ENCODE measurements around the gene RASSF5. TPM values are rescaled to one million over a fixed set of nuclear protein-coding genes. Genes with fewer than 3 reads are reported as not detected.

RASSF5 gene
- total and polyA plus RNA-seq, 9 of the 15 experiments (the other 6 are each of a cell fraction or from before 2014, with no cell fraction given), result 6.1 to 41.0 (median 25.2) TPM

DNA sequence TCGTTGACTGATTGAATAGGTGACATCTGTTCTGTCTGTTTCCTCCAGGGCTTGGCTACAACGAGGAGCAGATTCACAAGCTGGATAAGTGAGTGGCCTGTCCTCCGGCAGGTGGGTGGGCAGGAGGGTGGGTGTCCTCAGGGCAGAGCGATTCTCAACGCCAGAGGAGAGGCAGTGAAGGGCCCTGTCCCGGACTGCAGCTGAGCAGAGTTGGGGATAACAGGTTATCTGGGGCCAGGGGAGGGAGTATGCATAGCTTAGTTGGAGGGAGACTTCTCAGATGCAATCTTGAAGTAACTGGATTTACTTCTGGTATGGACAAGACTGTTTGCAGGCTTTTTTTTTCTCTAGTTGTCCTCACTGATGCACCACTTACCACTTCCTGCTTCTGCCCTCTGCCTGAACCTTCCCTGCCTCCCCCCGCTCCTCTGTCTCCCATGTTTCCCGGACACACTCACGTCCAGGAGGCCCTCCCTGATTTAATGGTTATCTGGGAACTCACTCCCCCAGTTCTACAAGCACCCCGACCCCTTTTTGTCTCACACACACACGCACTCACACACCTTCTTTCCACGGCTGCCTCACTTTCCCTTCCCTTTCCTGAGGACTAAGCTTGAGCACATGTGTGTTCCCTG lies 16.4 kb upstream of the RASSF5 start:
- intact Hi-C loops (cut with micrococcal nuclease) (loop anchor here (1.0 to 10.0 kb wide), 7 partner anchors 54 to 484 kb away; partner anchors contain the start of gene FCAMR), in situ Hi-C loops (cut with MboI) (no loop called here)
- no peaks in the 10 kb centered on the region for H3K27me3 ChIP-seq (ENCODE audit: control insufficient read depth in 2 of 2, insufficient read depth in 2 of 2, low read length in 2 of 2)
- no peaks in the 10 kb centered on the region for H3K9me1 ChIP-seq (ENCODE audit: control insufficient read depth, insufficient read depth, low read length)
- no peaks in the 10 kb centered on the region for H3K9me3 ChIP-seq (replicated peaks; ENCODE audit: control insufficient read depth, insufficient read depth, low read depth, low read length)
- WGBS (ENCODE audit: insufficient coverage, low coverage, missing lambda C conversion rate), result 11% methylated on average over 12 of the region's 12 CpGs
- H3K4me2 ChIP-seq (ENCODE audit: insufficient read depth, low read length), result peak overlapping the region; percentile 32; the same call in 1 of the 2 replicates
- H3K9ac ChIP-seq (ENCODE audit: insufficient read depth in 1 of 2, low read depth in 2 of 2, low read length in 2 of 2), result peak overlapping the region in 1 of 2 experiments; percentile 53; a peak in 1 of 4 replicates
- no peak overlapping the region for H3K4me3 ChIP-seq
- peaks cover 19 to 36% of the 10 kb centered on the region in 2 experiments for H3K4me1 ChIP-seq (replicated peaks in 1 of 2; ENCODE audit: control insufficient read depth in 2 of 2, insufficient read depth in 2 of 2, low read length in 2 of 2)
- POLR2A ChIA-PET, result interaction anchor here (0.7 to 3.2 kb wide), 11 partner anchors 8 to 197 kb away, joined by 3 to 20 read pairs (median 4); partner anchors contain the start of gene RASSF5
- peak overlapping the region; percentile 69 for H2AFZ ChIP-seq (ENCODE audit: low read depth, low read length)
- H4K20me1 ChIP-seq (replicated peaks; ENCODE audit: control insufficient read depth, insufficient read depth, low read length), result no peaks in the 10 kb centered on the region
- no peaks in the 10 kb centered on the region for H3K79me2 ChIP-seq (ENCODE audit: control insufficient read depth, insufficient read depth, low read length)
- FAIRE-seq, result peak; percentile 44
- no TSS peak for BruUV-seq (replicated peaks)
- H3K36me3 ChIP-seq (ENCODE audit: control insufficient read depth, insufficient read depth, low read length), result no peaks in the 10 kb centered on the region
- H3K27ac ChIP-seq (ENCODE audit: extremely low read depth, low read depth, low read length), result no peak overlapping the region
- CTCF ChIA-PET (ENCODE audit: low intra/inter-chr PET ratio), result interaction anchor here (0.7 to 4.6 kb wide), 5 partner anchors 54 to 422 kb away, joined by 3 to 97 read pairs (median 4); no protein-coding TSS in a partner anchor
- DNase-seq (ENCODE audit: extremely low read depth in 1 of 4, low spot score in 3 of 4), result peak in 2 of 4 experiments; percentile 35 to 44
- peak; percentile 48 for ATAC-seq
- peak; percentile 75 for TF ChIP-seq GABPA (tag; conservative IDR thresholded peaks at IDR 0.05; ENCODE audit: low read depth)
- TF ChIP-seq ARID1B (IDR thresholded peaks at IDR 0.05), result peak; percentile 19; the same call in 1 of the 2 replicates
- TF ChIP-seq, protein P1, sequence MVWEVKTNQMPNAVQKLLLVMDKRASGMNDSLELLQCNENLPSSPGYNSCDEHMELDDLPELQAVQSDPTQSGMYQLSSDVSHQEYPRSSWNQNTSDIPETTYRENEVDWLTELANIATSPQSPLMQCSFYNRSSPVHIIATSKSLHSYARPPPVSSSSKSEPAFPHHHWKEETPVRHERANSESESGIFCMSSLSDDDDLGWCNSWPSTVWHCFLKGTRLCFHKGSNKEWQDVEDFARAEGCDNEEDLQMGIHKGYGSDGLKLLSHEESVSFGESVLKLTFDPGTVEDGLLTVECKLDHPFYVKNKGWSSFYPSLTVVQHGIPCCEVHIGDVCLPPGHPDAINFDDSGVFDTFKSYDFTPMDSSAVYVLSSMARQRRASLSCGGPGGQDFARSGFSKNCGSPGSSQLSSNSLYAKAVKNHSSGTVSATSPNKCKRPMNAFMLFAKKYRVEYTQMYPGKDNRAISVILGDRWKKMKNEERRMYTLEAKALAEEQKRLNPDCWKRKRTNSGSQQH (CRISPR knock-in tag; IDR thresholded peaks at IDR 0.05), result peak; percentile 35; the same call in 1 of the 2 replicates
- 0 out of 2 replicates have a peak, but pooled peaks have one; percentile 7 for TF ChIP-seq SPI1 (IDR thresholded peaks at IDR 0.05; ENCODE audit: borderline replicate concordance, low read depth, low read length)
- TF ChIP-seq SRSF9 (IDR thresholded peaks at IDR 0.05; ENCODE audit: borderline replicate concordance, low read depth, low read length), result no peak
- TF ChIP-seq LCOR (CRISPR knock-in tag; IDR thresholded peaks at IDR 0.05), result 0 out of 2 replicates have a peak, but pooled peaks have one; percentile 1
- peak; percentile 34; the same call in 1 of the 2 replicates for TF ChIP-seq REST (IDR thresholded peaks at IDR 0.05; ENCODE audit: borderline replicate concordance)
- no peak for TF ChIP-seq REST (CRISPR knock-in tag; IDR thresholded peaks at IDR 0.05; ENCODE audit: low read depth)
- TF ChIP-seq, protein P2, sequence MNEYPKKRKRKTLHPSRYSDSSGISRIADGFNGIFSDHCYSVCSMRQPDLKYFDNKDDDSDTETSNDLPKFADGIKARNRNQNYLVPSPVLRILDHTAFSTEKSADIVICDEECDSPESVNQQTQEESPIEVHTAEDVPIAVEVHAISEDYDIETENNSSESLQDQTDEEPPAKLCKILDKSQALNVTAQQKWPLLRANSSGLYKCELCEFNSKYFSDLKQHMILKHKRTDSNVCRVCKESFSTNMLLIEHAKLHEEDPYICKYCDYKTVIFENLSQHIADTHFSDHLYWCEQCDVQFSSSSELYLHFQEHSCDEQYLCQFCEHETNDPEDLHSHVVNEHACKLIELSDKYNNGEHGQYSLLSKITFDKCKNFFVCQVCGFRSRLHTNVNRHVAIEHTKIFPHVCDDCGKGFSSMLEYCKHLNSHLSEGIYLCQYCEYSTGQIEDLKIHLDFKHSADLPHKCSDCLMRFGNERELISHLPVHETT (CRISPR knock-in tag; conservative IDR thresholded peaks at IDR 0.05 in 1 of 2, IDR thresholded peaks at IDR 0.05 in 1 of 2), result peak in 1 of 2 experiments; percentile 32; a peak in 1 of 4 replicates

All from K562 (cell line).